OCI-LY3 (cell line): ENCODE data around the gene PSMD11.

Source experiments
- H2AFZ ChIP-seq: fragments of 200-600, 300-600 bp; shearing (Covaris generic); 2 replicates; pipeline ENCODE4 v1.6.0; 2014; ENCODE audit warnings: antibody characterized with exemption, low read depth, low read length
- H3K27ac ChIP-seq: fragments of 200-600, 300-600 bp; sonication (generic); 2 replicates; pipeline ENCODE4 v1.5.1; 2014; ENCODE audit warnings: mild to moderate bottlenecking, low read length, moderate library complexity, mixed read lengths
- H3K27me3 ChIP-seq: fragments of 200-600, 300-600 bp; sonication (generic); 2 replicates; pipeline ENCODE4 v1.6.1; 2014; ENCODE audit warnings: low read depth, low read length, mixed read lengths
- H3K36me3 ChIP-seq: fragments of 200-600, 300-600 bp; sonication (generic); replicated peaks from 2 replicates; pipeline ENCODE3; 2014; ENCODE audit warnings: low read depth, low read length, mixed read lengths
- H3K4me1 ChIP-seq: fragments of 300-600, 200-600 bp; sonication (generic); 2 replicates; pipeline ENCODE4 v1.6.1; 2014; ENCODE audit warnings: low read length, mixed read lengths
- H3K4me2 ChIP-seq: fragments of 200-600, 300-600 bp; sonication (generic); 2 replicates; pipeline ENCODE4 v1.6.1; 2014; ENCODE audit warnings: low read length, mixed read lengths
- H3K4me3 ChIP-seq: fragments of 300-600, 200-600 bp; sonication (generic); 2 replicates; pipeline ENCODE4 v1.5.1; 2014; ENCODE audit warnings: antibody characterized with exemption, mild to moderate bottlenecking, low read length, moderate library complexity
- H3K79me2 ChIP-seq: fragments of 300-600, 200-600 bp; shearing (Covaris generic); 2 replicates; pipeline ENCODE4 v1.6.1; 2014; ENCODE audit warnings: mild to moderate bottlenecking, low read length, mixed read lengths
- H3K9ac ChIP-seq: fragments of 300-600, 200-600 bp; shearing (Covaris generic); 2 replicates; pipeline ENCODE4 v1.6.0; 2014; ENCODE audit warnings: mild to moderate bottlenecking, low read length, moderate library complexity
- H3K9me3 ChIP-seq: fragments of 200-600, 300-600 bp; shearing (Covaris generic); 2 replicates; pipeline ENCODE4 v1.6.1; 2014; ENCODE audit warnings: low read length, mixed read lengths; ENCODE audit not compliant: insufficient read depth
- H4K20me1 ChIP-seq: fragments of 200-600, 300-600 bp; sonication (generic); 2 replicates; pipeline ENCODE4 v1.6.1; 2016; ENCODE audit warnings: low read length, mixed read lengths; ENCODE audit not compliant: insufficient read depth
- EZH2phosphoT487 ChIP-seq: fragments of 200-600 bp; shearing (Covaris generic); IDR thresholded peaks from 2 replicates; pipeline ENCODE4 v1.6.1; 2018; ENCODE audit warnings: antibody characterized with exemption, mixed run types, low read depth
- TF ChIP-seq, protein P1 (sequence below): fragments of 200-600, 300-600 bp; sonication (generic); IDR thresholded peaks from 2 replicates; pipeline ENCODE4 v1.5.1; 2014; ENCODE audit warnings: antibody characterized with exemption, low read length, low read depth

PSMD11 gene

GRCh38 chr17:32479074-32479617 is 34.8 kb downstream of the PSMD11 start:
- Histone ChIP-seq H2AFZ (no peak overlapping the region), H4K20me1 (no peaks in the 10 kb centered on the region), H3K4me2 (no peak overlapping the region), H3K79me2 (no peaks in the 10 kb centered on the region), H3K9ac (no peak overlapping the region), H3K4me3 (no peak overlapping the region), H3K9me3 (no peaks in the 10 kb centered on the region), H3K36me3 (peaks cover 63% of the 10 kb centered on the region), H3K4me1 (peaks cover 31% of the 10 kb centered on the region), H3K27me3 (no peaks in the 10 kb centered on the region), H3K27ac (no peak overlapping the region)
- TF ChIP-seq, protein P1, sequence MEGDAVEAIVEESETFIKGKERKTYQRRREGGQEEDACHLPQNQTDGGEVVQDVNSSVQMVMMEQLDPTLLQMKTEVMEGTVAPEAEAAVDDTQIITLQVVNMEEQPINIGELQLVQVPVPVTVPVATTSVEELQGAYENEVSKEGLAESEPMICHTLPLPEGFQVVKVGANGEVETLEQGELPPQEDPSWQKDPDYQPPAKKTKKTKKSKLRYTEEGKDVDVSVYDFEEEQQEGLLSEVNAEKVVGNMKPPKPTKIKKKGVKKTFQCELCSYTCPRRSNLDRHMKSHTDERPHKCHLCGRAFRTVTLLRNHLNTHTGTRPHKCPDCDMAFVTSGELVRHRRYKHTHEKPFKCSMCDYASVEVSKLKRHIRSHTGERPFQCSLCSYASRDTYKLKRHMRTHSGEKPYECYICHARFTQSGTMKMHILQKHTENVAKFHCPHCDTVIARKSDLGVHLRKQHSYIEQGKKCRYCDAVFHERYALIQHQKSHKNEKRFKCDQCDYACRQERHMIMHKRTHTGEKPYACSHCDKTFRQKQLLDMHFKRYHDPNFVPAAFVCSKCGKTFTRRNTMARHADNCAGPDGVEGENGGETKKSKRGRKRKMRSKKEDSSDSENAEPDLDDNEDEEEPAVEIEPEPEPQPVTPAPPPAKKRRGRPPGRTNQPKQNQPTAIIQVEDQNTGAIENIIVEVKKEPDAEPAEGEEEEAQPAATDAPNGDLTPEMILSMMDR: no peak
- TF ChIP-seq EZH2phosphoT487: no peak

- H3K27me3 ChIP-seq: no peaks in the 10 kb centered on the region
- no peak overlapping the region for H3K4me3 ChIP-seq
- H3K4me1 ChIP-seq: peaks cover 33% of the 10 kb centered on the region
- H2AFZ ChIP-seq: no peak overlapping the region
- H3K27ac ChIP-seq: 0 out of 2 replicates have a peak overlapping the region, but pooled peaks have one; percentile 71
- no peaks in the 10 kb centered on the region for H4K20me1 ChIP-seq
- peaks cover 48% of the 10 kb centered on the region for H3K36me3 ChIP-seq
- H3K9me3 ChIP-seq: no peaks in the 10 kb centered on the region
- H3K4me2 ChIP-seq: no peak overlapping the region
- H3K9ac ChIP-seq: no peak overlapping the region
- no peaks in the 10 kb centered on the region for H3K79me2 ChIP-seq
- TF ChIP-seq, protein P1: no peak
- TF ChIP-seq EZH2phosphoT487: no peak
These were observed 36.9 kb downstream of the PSMD11 start for GRCh38 chr17:32481193-32481592.

GRCh38 chr17:32482568-32483320 is 38.4 kb downstream of the PSMD11 start:
- no peaks in the 10 kb centered on the region for H3K27me3 ChIP-seq
- H2AFZ ChIP-seq: no peak overlapping the region
- H3K9me3 ChIP-seq: no peaks in the 10 kb centered on the region
- H3K79me2 ChIP-seq: peaks cover 2% of the 10 kb centered on the region; the same call in 1 of the 2 replicates
- H4K20me1 ChIP-seq: no peaks in the 10 kb centered on the region
- no peak overlapping the region for H3K9ac ChIP-seq
- H3K27ac ChIP-seq: peak overlapping the region; percentile 71
- TF ChIP-seq EZH2phosphoT487: no peak
- TF ChIP-seq, protein P1: no peak
- peak overlapping the region; percentile 30 for H3K4me2 ChIP-seq
- H3K4me3 ChIP-seq: no peak overlapping the region
- H3K4me1 ChIP-seq: peaks cover 36% of the 10 kb centered on the region
- H3K36me3 ChIP-seq: peaks cover 34% of the 10 kb centered on the region

- H2AFZ ChIP-seq: no peak overlapping the region
- H3K27ac ChIP-seq: peak overlapping the region; percentile 71
- H3K9ac ChIP-seq: no peak overlapping the region
- H3K79me2 ChIP-seq: peaks cover 8% of the 10 kb centered on the region; the same call in 1 of the 2 replicates
- H3K9me3 ChIP-seq: no peaks in the 10 kb centered on the region
- peaks cover under 1% of the 10 kb centered on the region; the same call in 1 of the 2 replicates for H4K20me1 ChIP-seq
- peaks cover 43% of the 10 kb centered on the region for H3K4me1 ChIP-seq
- H3K4me2 ChIP-seq: no peak overlapping the region
- H3K36me3 ChIP-seq: peaks cover 34% of the 10 kb centered on the region
- H3K4me3 ChIP-seq: no peak overlapping the region
- no peaks in the 10 kb centered on the region for H3K27me3 ChIP-seq
- TF ChIP-seq, protein P1: peak; percentile 82
- no peak for TF ChIP-seq EZH2phosphoT487
These were observed 39.2 kb downstream of the PSMD11 start for GRCh38 chr17:32483451-32484019.
